ENCODE data around the gene NSD1. TPM values are rescaled to one million over a fixed set of nuclear protein-coding genes. Genes with fewer than 3 reads are reported as not detected.

NSD1 gene
- total RNA-seq, 1 experiment from 2014 or later, result 48.9 TPM

- Histone ChIP-seq H3K36me3 (ENCODE audit: low read depth, low read length) (peaks cover 18% of the 10 kb centered on the region; the same call in 1 of the 2 replicates), H3K27ac (ENCODE audit: low read length) (peak within 1 kb of the TSS; percentile 92), H3K9ac (ENCODE audit: low read length) (peak within 1 kb of the TSS; percentile 89), H3K9me3 (ENCODE audit: low read length) (no peaks in the 10 kb centered on the region), H2AFZ (ENCODE audit: low read length) (peak within 1 kb of the TSS; percentile 93), H3K9me2 (replicated peaks; ENCODE audit: low read length) (no peaks in the 10 kb centered on the region), H3K4me1 (ENCODE audit: insufficient read depth, low read length) (peaks cover 53% of the 10 kb centered on the region), H3K4me3 (ENCODE audit: low read length) (peak within 1 kb of the TSS; percentile 86), H3K27me3 (ENCODE audit: low read length) (no peaks in the 10 kb centered on the region), H4K20me1 (ENCODE audit: low read length) (peaks cover 25% of the 10 kb centered on the region), H3F3A (ENCODE audit: low read length, unreplicated experiment) (peaks cover 19% of the 10 kb centered on the region), H3K79me2 (ENCODE audit: low read length) (peaks cover 47% of the 10 kb centered on the region), H3K4me2 (ENCODE audit: low read length) (peak within 1 kb of the TSS; percentile 97)
- BruUV-seq (replicated peaks), result TSS peak; percentile 37
- intact Hi-C loops (cut with micrococcal nuclease), result loop anchor here (5.0 kb wide), 2 partner anchors 171 to 194 kb away; partner anchors contain the start of genes NSD1 and PDLIM7
- TF ChIP-seq EZH2phosphoT487 (IDR thresholded peaks at IDR 0.05; ENCODE audit: borderline replicate concordance, low read length) (no peak), CTCF (conservative IDR thresholded peaks at IDR 0.05; ENCODE audit: low read depth, low read length) (peak; percentile 46)
- ATAC-seq, result peak; percentile 27
- POLR2A ChIA-PET (ENCODE audit: unreplicated experiment), result no interaction called here
- DNase-seq, result peak; percentile 89
- CTCF ChIA-PET, result interaction anchor here (0.6 kb wide), 1 partner anchor 27 kb away, joined by 8 read pairs; no protein-coding TSS in a partner anchor
These were observed 169.8 kb downstream of the NSD1 start, which contains the start of the genes PRELID1 and RAB24 for GRCh38 chr5:177303121-177303924. Gene PRELID1, plus strand, starts transcription at chr5:177303799. Its CDS starts 187 bp downstream, at chr5:177303986. Gene RAB24, minus strand, starts transcription at chr5:177303719. Its CDS starts 431 bp downstream, at chr5:177303288.

GRCh38 chr5:177303925-177304391 is 170.4 kb downstream of the NSD1 start:
- H3K4me1 ChIP-seq (ENCODE audit: insufficient read depth, low read length), result peaks cover 53% of the 10 kb centered on the region
- no peaks in the 10 kb centered on the region for H3K9me2 ChIP-seq (replicated peaks; ENCODE audit: low read length)
- H4K20me1 ChIP-seq (ENCODE audit: low read length), result peaks cover 25% of the 10 kb centered on the region
- no TSS peak for BruUV-seq (replicated peaks)
- H3K4me3 ChIP-seq (ENCODE audit: low read length), result peak overlapping the region; percentile 86
- peak overlapping the region; percentile 89 for H3K9ac ChIP-seq (ENCODE audit: low read length)
- no peaks in the 10 kb centered on the region for H3K27me3 ChIP-seq (ENCODE audit: low read length)
- no peaks in the 10 kb centered on the region for H3K9me3 ChIP-seq (ENCODE audit: low read length)
- H2AFZ ChIP-seq (ENCODE audit: low read length), result peak overlapping the region; percentile 31; the same call in 1 of the 2 replicates
- peaks cover 19% of the 10 kb centered on the region for H3F3A ChIP-seq (ENCODE audit: low read length, unreplicated experiment)
- intact Hi-C loops (cut with micrococcal nuclease), result loop anchor here (5.0 kb wide), 2 partner anchors 172 to 193 kb away; partner anchors contain the start of genes NSD1 and PDLIM7
- CTCF ChIA-PET, result no interaction called here
- peaks cover 47% of the 10 kb centered on the region for H3K79me2 ChIP-seq (ENCODE audit: low read length)
- peaks cover 18% of the 10 kb centered on the region; the same call in 1 of the 2 replicates for H3K36me3 ChIP-seq (ENCODE audit: low read depth, low read length)
- POLR2A ChIA-PET (ENCODE audit: unreplicated experiment), result no interaction called here
- DNase-seq (no peak), ATAC-seq (no peak)
- peak overlapping the region; percentile 92 for H3K27ac ChIP-seq (ENCODE audit: low read length)
- TF ChIP-seq CTCF (conservative IDR thresholded peaks at IDR 0.05; ENCODE audit: low read depth, low read length) (no peak), EZH2 (IDR thresholded peaks at IDR 0.05; ENCODE audit: low read length, unreplicated experiment) (no peak), EZH2phosphoT487 (IDR thresholded peaks at IDR 0.05; ENCODE audit: borderline replicate concordance, low read length) (no peak)
- peak overlapping the region; percentile 97 for H3K4me2 ChIP-seq (ENCODE audit: low read length)
